ENCODE results near the gene C5. TPM values are rescaled to one million over a fixed set of nuclear protein-coding genes. Genes with fewer than 3 reads are reported as not detected.

C5 gene
- total and polyA plus RNA-seq, 9 of the 15 experiments (the other 6 are each of a cell fraction or from before 2014, with no cell fraction given) = 0.08 to 0.91 (median 0.42) TPM

DNA sequence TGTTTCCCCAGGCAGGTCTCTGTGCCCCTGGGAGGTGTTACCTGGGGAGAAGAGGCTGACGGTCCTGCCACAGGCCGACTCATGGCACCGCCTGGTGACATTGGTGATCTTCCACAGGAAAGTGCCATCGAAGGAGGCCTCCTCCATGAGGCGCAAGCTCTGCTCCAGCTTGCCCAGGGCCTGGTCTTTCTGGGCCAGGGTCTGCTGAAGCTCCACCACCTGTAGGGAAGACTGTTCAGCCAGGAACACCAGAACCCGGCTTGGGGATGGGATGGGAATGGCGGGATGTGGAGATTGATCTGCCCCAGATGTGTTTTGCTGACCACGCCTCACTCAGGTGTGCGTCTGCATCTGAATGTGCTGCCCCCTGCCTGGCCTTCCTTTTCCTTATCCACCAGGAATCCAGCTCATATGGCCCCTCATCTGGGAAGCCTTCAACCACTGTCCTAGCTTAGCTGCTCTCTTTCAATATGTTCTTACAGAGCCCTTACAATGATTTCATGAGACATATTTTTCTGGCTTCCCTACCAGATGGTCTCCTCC lies 138.7 kb downstream of the C5 start:
- Histone ChIP-seq H3K36me3 (ENCODE audit: control insufficient read depth, insufficient read depth, low read length) (no peaks in the 10 kb centered on the region), H3K9ac (ENCODE audit: insufficient read depth in 1 of 2, low read depth in 2 of 2, low read length in 2 of 2) (no peak overlapping the region), H3K9me1 (ENCODE audit: control insufficient read depth, insufficient read depth, low read length) (no peaks in the 10 kb centered on the region), H3K79me2 (ENCODE audit: control insufficient read depth, insufficient read depth, low read length) (no peaks in the 10 kb centered on the region), H4K20me1 (replicated peaks; ENCODE audit: control insufficient read depth, insufficient read depth, low read length) (no peaks in the 10 kb centered on the region), H3K27ac (ENCODE audit: extremely low read depth, low read depth, low read length) (no peak overlapping the region), H3K4me3 (no peak overlapping the region), H3K4me1 (replicated peaks in 1 of 2; ENCODE audit: control insufficient read depth in 2 of 2, insufficient read depth in 2 of 2, low read length in 2 of 2) (peaks cover 12 to 16% of the 10 kb centered on the region in 2 experiments; a peak in 4 of 5 replicates), H3K4me2 (ENCODE audit: insufficient read depth, low read length) (no peak overlapping the region), H2AFZ (ENCODE audit: low read depth, low read length) (no peak overlapping the region), H3K27me3 (ENCODE audit: control insufficient read depth in 2 of 2, insufficient read depth in 2 of 2, low read length in 2 of 2) (no peaks in the 10 kb centered on the region), H3K9me3 (replicated peaks; ENCODE audit: control insufficient read depth, insufficient read depth, low read depth, low read length) (no peaks in the 10 kb centered on the region)
- TF ChIP-seq RHOXF2B (CRISPR knock-in tag; conservative IDR thresholded peaks at IDR 0.05) (no peak), ZSCAN29 (IDR thresholded peaks at IDR 0.05) (no peak), SMC3 (conservative IDR thresholded peaks at IDR 0.05; ENCODE audit: insufficient read depth, low read depth, low read length) (no peak), ZBED1 (IDR thresholded peaks at IDR 0.05) (no peak), NFYB (IDR thresholded peaks at IDR 0.05; ENCODE audit: extremely low read depth, insufficient read length) (no peak), FOXK1 (CRISPR knock-in tag; IDR thresholded peaks at IDR 0.05; ENCODE audit: borderline replicate concordance) (no peak), ARID2 (IDR thresholded peaks at IDR 0.05) (no peak), ZNF316 (IDR thresholded peaks at IDR 0.05) (no peak), TARDBP (IDR thresholded peaks at IDR 0.05) (no peak), CSDE1 (IDR thresholded peaks at IDR 0.05) (no peak), FOXK2 (conservative IDR thresholded peaks at IDR 0.05 in 1 of 2, IDR thresholded peaks at IDR 0.05 in 1 of 2; ENCODE audit: low read depth in 2 of 2) (no peak)
- TF ChIP-seq, protein P1, sequence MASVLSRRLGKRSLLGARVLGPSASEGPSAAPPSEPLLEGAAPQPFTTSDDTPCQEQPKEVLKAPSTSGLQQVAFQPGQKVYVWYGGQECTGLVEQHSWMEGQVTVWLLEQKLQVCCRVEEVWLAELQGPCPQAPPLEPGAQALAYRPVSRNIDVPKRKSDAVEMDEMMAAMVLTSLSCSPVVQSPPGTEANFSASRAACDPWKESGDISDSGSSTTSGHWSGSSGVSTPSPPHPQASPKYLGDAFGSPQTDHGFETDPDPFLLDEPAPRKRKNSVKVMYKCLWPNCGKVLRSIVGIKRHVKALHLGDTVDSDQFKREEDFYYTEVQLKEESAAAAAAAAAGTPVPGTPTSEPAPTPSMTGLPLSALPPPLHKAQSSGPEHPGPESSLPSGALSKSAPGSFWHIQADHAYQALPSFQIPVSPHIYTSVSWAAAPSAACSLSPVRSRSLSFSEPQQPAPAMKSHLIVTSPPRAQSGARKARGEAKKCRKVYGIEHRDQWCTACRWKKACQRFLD (CRISPR knock-in tag; IDR thresholded peaks at IDR 0.05) = no peak
- TF ChIP-seq, protein P2, sequence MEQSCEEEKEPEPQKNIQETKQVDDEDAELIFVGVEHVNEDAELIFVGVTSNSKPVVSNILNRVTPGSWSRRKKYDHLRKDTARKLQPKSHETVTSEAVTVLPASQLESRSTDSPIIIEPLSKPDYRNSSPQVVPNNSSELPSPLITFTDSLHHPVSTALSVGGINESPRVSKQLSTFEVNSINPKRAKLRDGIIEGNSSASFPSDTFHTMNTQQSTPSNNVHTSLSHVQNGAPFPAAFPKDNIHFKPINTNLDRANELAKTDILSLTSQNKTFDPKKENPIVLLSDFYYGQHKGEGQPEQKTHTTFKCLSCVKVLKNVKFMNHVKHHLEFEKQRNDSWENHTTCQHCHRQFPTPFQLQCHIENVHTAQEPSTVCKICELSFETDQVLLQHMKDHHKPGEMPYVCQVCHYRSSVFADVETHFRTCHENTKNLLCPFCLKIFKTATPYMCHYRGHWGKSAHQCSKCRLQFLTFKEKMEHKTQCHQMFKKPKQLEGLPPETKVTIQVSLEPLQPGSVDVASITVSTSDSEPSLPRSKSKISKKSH (CRISPR knock-in tag; IDR thresholded peaks at IDR 0.05) = no peak
- FAIRE-seq (no peak), ATAC-seq (no peak), DNase-seq (ENCODE audit: extremely low read depth in 1 of 4, low spot score in 3 of 4) (no peak)
- 56% methylated on average over 7 of the region's 9 CpGs for WGBS (ENCODE audit: insufficient coverage, low coverage, missing lambda C conversion rate)
- intact Hi-C loops (cut with micrococcal nuclease) (no loop called here), in situ Hi-C loops (cut with MboI) (no loop called here)
- CTCF ChIA-PET (ENCODE audit: low intra/inter-chr PET ratio) = no interaction called here
- POLR2A ChIA-PET = interaction anchor here (0.8 to 1.8 kb wide), 3 partner anchors 9 to 14 kb away, joined by 3 to 6 read pairs (median 3); no protein-coding TSS in a partner anchor
- BruUV-seq (replicated peaks) = no TSS peak
